Spinal cord (tissue), 10 donors: ENCODE data around the gene GARIN6. TPM values are rescaled to one million over a fixed set of nuclear protein-coding genes. Genes with fewer than 3 reads are reported as not detected.
A peak's percentile ranks its signal among the peaks of the same experiment; 100 is the strongest.

Source experiments
- DNase-seq, 6 donors: peaks; one replicate each; pipeline versions ENCODE4 v3.0.0 to v3.0.0-alpha.2; 2013 to 2015; ENCODE audit warnings: low spot score in 6 of 6, low read depth in 4 of 6
- H3K27ac ChIP-seq: one replicate; pipeline ENCODE4 v1.5.1; 2013; ENCODE audit warnings: low read depth, low read length, control low read depth
- H3K27me3 ChIP-seq: one replicate; pipeline ENCODE4 v1.6.1; 2013; ENCODE audit warnings: low read length; ENCODE audit not compliant: control insufficient read depth, insufficient read depth
- H3K36me3 ChIP-seq: one replicate; pipeline ENCODE4 v1.6.1; 2013; ENCODE audit warnings: low read length; ENCODE audit not compliant: control insufficient read depth, insufficient read depth
- H3K4me1 ChIP-seq: one replicate; pipeline ENCODE4 v1.6.1; 2013; ENCODE audit warnings: low read length; ENCODE audit not compliant: control insufficient read depth, insufficient read depth
- H3K4me3 ChIP-seq: one replicate; pipeline ENCODE4 v1.5.1; 2013; ENCODE audit warnings: low read depth, low read length, control low read depth
- H3K9me3 ChIP-seq: one replicate; pipeline ENCODE4 v1.6.1; 2013; ENCODE audit warnings: low read length; ENCODE audit not compliant: control insufficient read depth, insufficient read depth
- WGBS: methylation state at CpG from one replicate; pipeline ENCODE4 v1.1.5; 2013; ENCODE audit warnings: missing lambda C conversion rate; ENCODE audit not compliant: insufficient coverage; 5-methylcytosine and 5-hydroxymethylcytosine counted together
- polyA plus RNA-seq, 2 donors: library from polyadenylated mRNA; unstranded; fragments of 120-200 nt; gene quantifications; one replicate each; pipeline ENCODE4 v1.2.1, GENCODE V29; 2013; ENCODE audit not compliant: insufficient read length in 2 of 2
- total RNA-seq, 2 donors: library from RNA; depleted of rRNA in 1 of 2; stranded (reverse); fragments of 120-200 nt in 1 of 2; fragments of >200 nt in 1 of 2; gene quantifications; one replicate each; pipeline versions ENCODE4 v1.2.3 to v1.2.4, GENCODE V29; 2013 to 2014
- donor health status: healthy.

Gene GARIN6
- total and polyA plus RNA-seq, 4 donors: not detected

- no peaks in the 10 kb centered on the region for H3K9me3 ChIP-seq
- no peaks in the 10 kb centered on the region for H3K4me1 ChIP-seq
- DNase-seq: peak in 2 of 6 donors; percentile 2 to 69
- no CpG with 5 or more reads among the region's 2 CpGs for WGBS
- H3K27ac ChIP-seq: no peak overlapping the region
- no peaks in the 10 kb centered on the region for H3K27me3 ChIP-seq
- no peak overlapping the region for H3K4me3 ChIP-seq
- H3K36me3 ChIP-seq: no peaks in the 10 kb centered on the region
Observed at GRCh38 chr12:99627459-99627858, 20.1 kb upstream of the GARIN6 start.

GRCh38 chr12:99644629-99645028 is 2.9 kb upstream of the GARIN6 start:
- Histone ChIP-seq H3K4me3 (no peak overlapping the region), H3K4me1 (no peaks in the 10 kb centered on the region), H3K36me3 (peaks cover 6% of the 10 kb centered on the region), H3K9me3 (no peaks in the 10 kb centered on the region), H3K27ac (no peak overlapping the region), H3K27me3 (no peaks in the 10 kb centered on the region)
- no peak for DNase-seq
- WGBS: no CpG with 5 or more reads among the region's 2 CpGs

GRCh38 chr12:99648183-99648582 is 630 bp downstream of the GARIN6 start:
- Histone ChIP-seq H3K4me3 (no peak overlapping the region), H3K4me1 (no peaks in the 10 kb centered on the region), H3K9me3 (no peaks in the 10 kb centered on the region), H3K27ac (no peak overlapping the region), H3K36me3 (peaks cover 6% of the 10 kb centered on the region), H3K27me3 (no peaks in the 10 kb centered on the region)
- DNase-seq: no peak
- 96% methylated on average over 10 of the region's 14 CpGs for WGBS

- Histone ChIP-seq H3K4me1 (no peaks in the 10 kb centered on the region), H3K4me3 (no peak overlapping the region), H3K9me3 (no peaks in the 10 kb centered on the region), H3K36me3 (peaks cover 6% of the 10 kb centered on the region), H3K27ac (no peak overlapping the region), H3K27me3 (no peaks in the 10 kb centered on the region)
- no peak for DNase-seq
- no CpG with 5 or more reads among the region's 1 CpG for WGBS
Observed at GRCh38 chr12:99649551-99649950, 2.0 kb downstream of the GARIN6 start.

GRCh38 chr12:99658671-99659349 is 11.3 kb downstream of the GARIN6 start:
- WGBS: no CpG with 5 or more reads among the region's 1 CpG
- Histone ChIP-seq H3K4me3 (no peak overlapping the region), H3K9me3 (no peaks in the 10 kb centered on the region), H3K4me1 (no peaks in the 10 kb centered on the region), H3K27me3 (no peaks in the 10 kb centered on the region), H3K36me3 (no peaks in the 10 kb centered on the region), H3K27ac (no peak overlapping the region)
- peak; percentile 8 to 83 (median 14) for DNase-seq

GRCh38 chr12:99670635-99671034 is 23.1 kb downstream of the GARIN6 start:
- H3K4me1 ChIP-seq: no peaks in the 10 kb centered on the region
- peaks cover 7% of the 10 kb centered on the region for H3K9me3 ChIP-seq
- no peak overlapping the region for H3K27ac ChIP-seq
- WGBS: no CpG with 5 or more reads among the region's 1 CpG
- no peaks in the 10 kb centered on the region for H3K36me3 ChIP-seq
- no peak overlapping the region for H3K4me3 ChIP-seq
- DNase-seq: no peak
- no peaks in the 10 kb centered on the region for H3K27me3 ChIP-seq

- H3K9me3 ChIP-seq: no peaks in the 10 kb centered on the region
- H3K27ac ChIP-seq: no peak overlapping the region
- no peak overlapping the region for H3K4me3 ChIP-seq
- H3K4me1 ChIP-seq: no peaks in the 10 kb centered on the region
- DNase-seq: no peak
- H3K36me3 ChIP-seq: no peaks in the 10 kb centered on the region
- no peaks in the 10 kb centered on the region for H3K27me3 ChIP-seq
- WGBS: 83% methylated on average over 4 of the region's 4 CpGs
Observed at GRCh38 chr12:99680276-99680675, 32.7 kb downstream of the GARIN6 start.

- Histone ChIP-seq H3K27me3 (no peaks in the 10 kb centered on the region), H3K27ac (no peak overlapping the region), H3K4me1 (no peaks in the 10 kb centered on the region), H3K4me3 (no peak overlapping the region), H3K9me3 (no peaks in the 10 kb centered on the region), H3K36me3 (no peaks in the 10 kb centered on the region)
- DNase-seq: no peak
- WGBS: no CpG with 5 or more reads among the region's 1 CpG
Observed at GRCh38 chr12:99686142-99686541, 38.6 kb downstream of the GARIN6 start.

- Histone ChIP-seq H3K27me3 (no peaks in the 10 kb centered on the region), H3K36me3 (no peaks in the 10 kb centered on the region), H3K4me3 (no peak overlapping the region), H3K27ac (no peak overlapping the region), H3K9me3 (no peaks in the 10 kb centered on the region), H3K4me1 (no peaks in the 10 kb centered on the region)
- DNase-seq: no peak
- no CpG with 5 or more reads among the region's 2 CpGs for WGBS
Observed at GRCh38 chr12:99695050-99695449, 47.5 kb downstream of the GARIN6 start.
